ENCODE data around the gene CUL9.

DNA sequence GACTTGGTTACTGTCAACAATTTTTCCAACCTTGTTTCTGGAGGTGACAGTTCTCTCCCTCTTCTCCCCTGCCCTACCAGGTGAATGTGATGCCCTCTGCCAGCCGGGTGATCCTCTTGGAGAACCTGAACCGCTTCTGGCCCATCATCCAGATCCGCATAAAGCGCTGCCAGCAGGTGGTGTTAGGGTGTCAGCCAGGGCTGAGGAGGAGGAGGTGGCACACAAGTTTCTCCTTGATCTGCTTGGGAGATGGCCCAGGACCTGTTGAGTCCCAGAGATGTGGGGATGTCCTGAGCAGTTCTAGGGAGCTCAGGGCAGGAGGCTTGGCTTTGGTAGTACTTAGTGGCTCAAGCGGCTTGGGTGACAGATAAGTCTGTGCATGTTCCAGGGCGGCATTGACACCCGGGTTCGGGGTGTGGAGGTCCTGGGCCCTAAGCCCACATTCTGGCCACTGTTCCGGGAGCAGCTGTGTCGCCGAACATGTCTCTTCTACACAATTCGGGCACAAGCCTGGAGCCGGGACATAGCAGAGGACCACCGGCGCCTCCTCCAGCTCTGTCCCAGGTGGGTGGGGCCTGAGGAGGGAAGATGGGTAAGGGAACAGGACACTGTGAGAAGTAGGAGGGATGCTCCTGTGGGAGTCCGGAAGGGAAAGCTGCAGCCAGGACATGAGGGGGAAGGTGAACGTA is 21.2 kb downstream of the CUL9 start:
- TF ChIP-seq, protein P1, sequence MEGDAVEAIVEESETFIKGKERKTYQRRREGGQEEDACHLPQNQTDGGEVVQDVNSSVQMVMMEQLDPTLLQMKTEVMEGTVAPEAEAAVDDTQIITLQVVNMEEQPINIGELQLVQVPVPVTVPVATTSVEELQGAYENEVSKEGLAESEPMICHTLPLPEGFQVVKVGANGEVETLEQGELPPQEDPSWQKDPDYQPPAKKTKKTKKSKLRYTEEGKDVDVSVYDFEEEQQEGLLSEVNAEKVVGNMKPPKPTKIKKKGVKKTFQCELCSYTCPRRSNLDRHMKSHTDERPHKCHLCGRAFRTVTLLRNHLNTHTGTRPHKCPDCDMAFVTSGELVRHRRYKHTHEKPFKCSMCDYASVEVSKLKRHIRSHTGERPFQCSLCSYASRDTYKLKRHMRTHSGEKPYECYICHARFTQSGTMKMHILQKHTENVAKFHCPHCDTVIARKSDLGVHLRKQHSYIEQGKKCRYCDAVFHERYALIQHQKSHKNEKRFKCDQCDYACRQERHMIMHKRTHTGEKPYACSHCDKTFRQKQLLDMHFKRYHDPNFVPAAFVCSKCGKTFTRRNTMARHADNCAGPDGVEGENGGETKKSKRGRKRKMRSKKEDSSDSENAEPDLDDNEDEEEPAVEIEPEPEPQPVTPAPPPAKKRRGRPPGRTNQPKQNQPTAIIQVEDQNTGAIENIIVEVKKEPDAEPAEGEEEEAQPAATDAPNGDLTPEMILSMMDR (IDR thresholded peaks at IDR 0.05; ENCODE audit: insufficient read depth, low read length), result no peak
- TF ChIP-seq, protein P2, sequence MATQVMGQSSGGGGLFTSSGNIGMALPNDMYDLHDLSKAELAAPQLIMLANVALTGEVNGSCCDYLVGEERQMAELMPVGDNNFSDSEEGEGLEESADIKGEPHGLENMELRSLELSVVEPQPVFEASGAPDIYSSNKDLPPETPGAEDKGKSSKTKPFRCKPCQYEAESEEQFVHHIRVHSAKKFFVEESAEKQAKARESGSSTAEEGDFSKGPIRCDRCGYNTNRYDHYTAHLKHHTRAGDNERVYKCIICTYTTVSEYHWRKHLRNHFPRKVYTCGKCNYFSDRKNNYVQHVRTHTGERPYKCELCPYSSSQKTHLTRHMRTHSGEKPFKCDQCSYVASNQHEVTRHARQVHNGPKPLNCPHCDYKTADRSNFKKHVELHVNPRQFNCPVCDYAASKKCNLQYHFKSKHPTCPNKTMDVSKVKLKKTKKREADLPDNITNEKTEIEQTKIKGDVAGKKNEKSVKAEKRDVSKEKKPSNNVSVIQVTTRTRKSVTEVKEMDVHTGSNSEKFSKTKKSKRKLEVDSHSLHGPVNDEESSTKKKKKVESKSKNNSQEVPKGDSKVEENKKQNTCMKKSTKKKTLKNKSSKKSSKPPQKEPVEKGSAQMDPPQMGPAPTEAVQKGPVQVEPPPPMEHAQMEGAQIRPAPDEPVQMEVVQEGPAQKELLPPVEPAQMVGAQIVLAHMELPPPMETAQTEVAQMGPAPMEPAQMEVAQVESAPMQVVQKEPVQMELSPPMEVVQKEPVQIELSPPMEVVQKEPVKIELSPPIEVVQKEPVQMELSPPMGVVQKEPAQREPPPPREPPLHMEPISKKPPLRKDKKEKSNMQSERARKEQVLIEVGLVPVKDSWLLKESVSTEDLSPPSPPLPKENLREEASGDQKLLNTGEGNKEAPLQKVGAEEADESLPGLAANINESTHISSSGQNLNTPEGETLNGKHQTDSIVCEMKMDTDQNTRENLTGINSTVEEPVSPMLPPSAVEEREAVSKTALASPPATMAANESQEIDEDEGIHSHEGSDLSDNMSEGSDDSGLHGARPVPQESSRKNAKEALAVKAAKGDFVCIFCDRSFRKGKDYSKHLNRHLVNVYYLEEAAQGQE (IDR thresholded peaks at IDR 0.05; ENCODE audit: insufficient replicate concordance, low read depth), result no peak
- TF ChIP-seq GABPA (IDR thresholded peaks at IDR 0.05; ENCODE audit: low read depth) (no peak), POLR2AphosphoS5 (IDR thresholded peaks at IDR 0.05; ENCODE audit: low read depth) (no peak; the same call in 1 of the 2 replicates)

Measured in HL-60 (cell line).